IMR-90 (cell line): ENCODE results near the gene TRPM1. TPM values are rescaled to one million over a fixed set of nuclear protein-coding genes. Genes with fewer than 3 reads are reported as not detected.

Experiments
- ATAC-seq: fragments of 200-7000 bp; cut with Tn5 transposase; 2 replicates; pipeline ENCODE4 v1.9.1; 2020; ENCODE audit warnings: low read depth, mild to moderate bottlenecking, moderate library complexity
- BruUV-seq: library from RNA; stranded (reverse); fragments of 400-500 nt; replicated peaks from 2 replicates; lab custom pipeline; 2021; lab: Mats Ljungman, UMichigan
- CTCF ChIA-PET: fragments of 300-600 bp; formaldehyde crosslinking; extraction: SDS; loops from one replicate; lab custom pipeline; 2021; ENCODE audit warnings: antibody characterized with exemption; lab: Yijun Ruan, JAX
- POLR2A ChIA-PET: fragments of 300-600 bp; sonication (Branson Sonifier 250); formaldehyde crosslinking; loops from one replicate; lab custom pipeline; 2022; ENCODE audit warnings: antibody characterized with exemption; ENCODE audit not compliant: unreplicated experiment; lab: Charles Lee
- DNase-seq: peaks from one replicate; pipeline ENCODE4 v3.0.0; 2013
- H2AFZ ChIP-seq: replicated peaks from 2 replicates; pipeline ENCODE3; 2013; ENCODE audit warnings: low read length, mild to moderate bottlenecking; ENCODE audit not compliant: poor library complexity
- H2AK5ac ChIP-seq: 2 replicates; pipeline ENCODE4 v1.6.1; 2013; ENCODE audit warnings: low read depth, low read length, inconsistent platforms
- H2AK9ac ChIP-seq: replicated peaks from 2 replicates; pipeline ENCODE3; 2013; ENCODE audit warnings: mild to moderate bottlenecking, low read depth, low read length, moderate library complexity; ENCODE audit not compliant: poor library complexity
- H2BK120ac ChIP-seq: 2 replicates; pipeline ENCODE4 v1.6.1; 2013; ENCODE audit warnings: low read depth, low read length, inconsistent platforms
- H2BK15ac ChIP-seq: 3 replicates; pipeline ENCODE4 v1.6.1; 2013; ENCODE audit warnings: low read depth, low read length, inconsistent platforms
- H2BK20ac ChIP-seq: 2 replicates; pipeline ENCODE4 v1.6.1; 2013; ENCODE audit warnings: low read depth, mild to moderate bottlenecking, inconsistent platforms, low read length, moderate library complexity
- H2BK5ac ChIP-seq: 2 replicates; pipeline ENCODE4 v1.6.1; 2013; ENCODE audit warnings: mild to moderate bottlenecking, low read depth, low read length, inconsistent platforms; ENCODE audit not compliant: poor library complexity, severe bottlenecking
- H3K14ac ChIP-seq: replicated peaks from 2 replicates; pipeline ENCODE4 v1.6.1; 2013; ENCODE audit warnings: low read depth, low read length, inconsistent platforms
- H3K18ac ChIP-seq: 2 replicates; pipeline ENCODE4 v1.6.1; 2013; ENCODE audit warnings: low read depth, low read length, control low read depth
- H3K23ac ChIP-seq: 2 replicates; pipeline ENCODE4 v1.6.1; 2013; ENCODE audit warnings: low read depth, low read length, inconsistent platforms
- H3K27ac ChIP-seq: 2 replicates; pipeline ENCODE4 v1.5.1; 2013; ENCODE audit warnings: mild to moderate bottlenecking, control low read depth, low read length; ENCODE audit not compliant: insufficient read depth
- H3K27me3 ChIP-seq: 2 replicates; pipeline ENCODE4 v1.6.1; 2013; ENCODE audit warnings: low read length; ENCODE audit not compliant: control insufficient read depth, insufficient read depth
- H3K36me3 ChIP-seq: 2 replicates; pipeline ENCODE4 v1.6.1; 2013; ENCODE audit warnings: low read length, mixed read lengths; ENCODE audit not compliant: control insufficient read depth, insufficient read depth
- H3K4ac ChIP-seq: 2 replicates; pipeline ENCODE4 v1.6.1; 2013; ENCODE audit warnings: low read depth, low read length, inconsistent platforms
- H3K4me1 ChIP-seq: 2 replicates; pipeline ENCODE4 v1.6.1; 2013; ENCODE audit warnings: low read length, mixed read lengths; ENCODE audit not compliant: control insufficient read depth, insufficient read depth
- H3K4me2 ChIP-seq: 2 replicates; pipeline ENCODE4 v1.6.1; 2013; ENCODE audit warnings: low read depth, mild to moderate bottlenecking, control low read depth, low read length, moderate library complexity
- H3K4me3 ChIP-seq: 2 replicates; pipeline ENCODE4 v1.5.1; 2013; ENCODE audit warnings: low read depth, mild to moderate bottlenecking, control low read depth, low read length, moderate library complexity; ENCODE audit not compliant: insufficient read depth
- H3K56ac ChIP-seq: 2 replicates; pipeline ENCODE4 v1.6.1; 2013; ENCODE audit warnings: low read length, inconsistent platforms; ENCODE audit not compliant: insufficient read depth; ENCODE audit errors: extremely low read depth
- H3K79me1 ChIP-seq, 2 experiments: 2 replicates each; pipeline ENCODE4 v1.6.1; 2013; ENCODE audit warnings: low read length in 2 of 2, inconsistent platforms in 1 of 2, low read depth in 1 of 2
- H3K9ac ChIP-seq: 2 replicates; pipeline ENCODE4 v1.6.1; 2013; ENCODE audit warnings: low read depth, low read length, control low read depth
- H3K9me1 ChIP-seq: 2 replicates; pipeline ENCODE4 v1.6.1; 2013; ENCODE audit warnings: low read length, inconsistent platforms; ENCODE audit not compliant: insufficient read depth
- H3K9me3 ChIP-seq: 2 replicates; pipeline ENCODE4 v1.6.1; 2013; ENCODE audit warnings: low read length; ENCODE audit not compliant: control insufficient read depth, insufficient read depth
- H4K20me1 ChIP-seq: 2 replicates; pipeline ENCODE4 v1.6.1; 2013; ENCODE audit warnings: low read length, inconsistent platforms; ENCODE audit not compliant: insufficient read depth
- H4K5ac ChIP-seq: 2 replicates; pipeline ENCODE4 v1.6.1; 2013; ENCODE audit warnings: mild to moderate bottlenecking, low read depth, low read length, control low read depth
- H4K8ac ChIP-seq, 2 experiments: 2 replicates each; pipeline ENCODE4 v1.6.1; 2013; ENCODE audit warnings: low read depth in 2 of 2, low read length in 2 of 2, control low read depth in 1 of 2, inconsistent platforms in 1 of 2
- H4K91ac ChIP-seq: 2 replicates; pipeline ENCODE4 v1.6.1; 2013; ENCODE audit warnings: low read depth, low read length, inconsistent platforms; ENCODE audit not compliant: insufficient read depth
- CEBPB ChIP-seq: IDR thresholded peaks from 2 replicates; pipeline ENCODE4 v1.6.1; 2012; ENCODE audit warnings: low read depth, low read length, improper control_type of control experiment
- CHD1 ChIP-seq: IDR thresholded peaks from 2 replicates; pipeline ENCODE4 v1.6.1; 2012; ENCODE audit warnings: low read depth, low read length, improper control_type of control experiment
- CTCF ChIP-seq: conservative IDR thresholded peaks from 2 replicates; pipeline ENCODE4 v1.5.1; 2012; ENCODE audit warnings: mild to moderate bottlenecking, low read depth, low read length, improper control_type of control experiment
- ELK1 ChIP-seq: fragments of 150-350 bp; IDR thresholded peaks from 2 replicates; pipeline ENCODE4 v1.6.1; 2016; ENCODE audit warnings: low read depth, mild to moderate bottlenecking, low read length, moderate library complexity, borderline replicate concordance
- MAFK ChIP-seq: IDR thresholded peaks from 2 replicates; pipeline ENCODE4 v1.6.1; 2012; ENCODE audit warnings: low read depth, low read length, improper control_type of control experiment
- MXI1 ChIP-seq: IDR thresholded peaks from 2 replicates; pipeline ENCODE4 v1.6.1; 2012; ENCODE audit warnings: low read depth, mild to moderate bottlenecking, low read length, moderate library complexity, borderline replicate concordance
- NFE2L2 ChIP-seq: fragments of 150-350 bp; IDR thresholded peaks from 2 replicates; pipeline ENCODE4 v1.6.1; 2016; ENCODE audit warnings: low read depth, mild to moderate bottlenecking, low read length
- POLR2A ChIP-seq: IDR thresholded peaks from 2 replicates; pipeline ENCODE4 v1.6.1; 2012; ENCODE audit warnings: mild to moderate bottlenecking, low read depth, low read length
- RAD21 ChIP-seq: IDR thresholded peaks from 2 replicates; pipeline ENCODE4 v1.6.1; 2012; ENCODE audit warnings: low read length, improper control_type of control experiment
- RCOR1 ChIP-seq: IDR thresholded peaks from 2 replicates; pipeline ENCODE4 v1.6.1; 2012; ENCODE audit warnings: mild to moderate bottlenecking, low read length, improper control_type of control experiment; ENCODE audit not compliant: insufficient replicate concordance
- USF2 ChIP-seq: fragments of 150-350 bp; IDR thresholded peaks from 2 replicates; pipeline ENCODE4 v1.6.1; 2017; ENCODE audit warnings: mild to moderate bottlenecking, antibody characterized with exemption, low read length, low read depth
- WGBS, 2 experiments: methylation state at CpG; one replicate each; pipeline versions ENCODE4 v1.1.5 to v1.1.7; 2013; ENCODE audit warnings: missing lambda C conversion rate in 2 of 2; ENCODE audit not compliant: insufficient read length in 1 of 2; ENCODE audit errors: extremely low coverage in 2 of 2; 5-methylcytosine and 5-hydroxymethylcytosine counted together
- dilution Hi-C: fragments of 300-500 bp; cut with HindIII; formaldehyde crosslinking; loops from one replicate; pipeline ENCODE4 v1.14.3; 2018; ENCODE audit warnings: low sequenced_read_pairs; ENCODE audit not compliant: unreplicated experiment
- in situ Hi-C: fragments of 300-500 bp; cut with MboI; formaldehyde crosslinking; loops from 3 replicates; pipeline ENCODE4 v1.14.3; 2019; ENCODE audit warnings: low sequenced_read_pairs, inconsistent platforms, mixed read lengths
- intact Hi-C: fragments of 100-400 bp; cut with micrococcal nuclease; formaldehyde crosslinking; loops from 2 replicates; pipeline ENCODE4 v1.10.0; 2022
- polyA plus RNA-seq, 3 experiments: library from polyadenylated mRNA; depleted of rRNA; stranded (reverse); fragments of >200 nt; gene quantifications; 2 replicates each; pipeline ENCODE4 v1.2.3, GENCODE V29; 2012; ENCODE audit warnings: low replicate concordance in 1 of 3
- total RNA-seq: library from RNA; depleted of rRNA; stranded (reverse); fragments of >200 nt; gene quantifications from 2 replicates; pipeline ENCODE4 v1.2.3, GENCODE V29; 2012

TRPM1 gene
- total and polyA plus RNA-seq, 2 of the 4 experiments (the other 2 are of a cell fraction) = not detected

DNA sequence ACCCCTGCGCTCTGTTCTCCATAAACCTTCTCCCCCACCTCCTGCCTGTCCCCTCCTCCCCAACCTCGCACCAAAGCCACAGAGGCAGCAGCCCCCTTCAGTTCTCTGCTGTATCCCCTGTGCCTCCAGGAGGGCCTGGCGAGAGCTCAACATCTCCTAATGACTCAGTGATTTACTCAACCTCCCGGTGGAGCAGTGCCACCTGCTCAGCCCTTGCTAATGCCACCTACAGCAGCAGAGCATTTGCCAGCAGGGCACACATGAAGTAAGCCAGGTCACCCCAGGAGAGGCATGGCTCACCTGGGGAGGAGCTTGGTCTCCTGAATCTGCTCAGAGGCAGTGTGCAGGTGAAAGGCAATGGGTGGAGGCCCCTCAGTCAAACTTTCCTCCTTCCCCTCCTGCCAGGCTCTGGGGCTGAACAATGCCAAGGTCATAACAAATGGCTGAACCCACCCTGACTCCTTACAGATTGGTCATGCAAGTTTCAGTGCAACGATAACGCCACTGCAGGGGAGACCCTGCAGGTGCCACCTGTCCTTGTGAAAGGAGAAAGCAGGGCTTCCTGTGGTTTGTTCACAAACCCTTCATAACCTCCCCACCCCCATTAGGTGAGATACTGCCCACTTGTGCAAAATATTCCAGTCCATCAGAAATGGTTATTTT lies 19.8 kb downstream of the TRPM1 start:
- H3K4ac ChIP-seq = no peak overlapping the region
- H3K14ac ChIP-seq = no peak overlapping the region
- ATAC-seq (no peak), DNase-seq (no peak)
- no peak overlapping the region for H2BK5ac ChIP-seq
- peaks cover 5% of the 10 kb centered on the region for H3K27me3 ChIP-seq
- peaks cover 9% of the 10 kb centered on the region; the same call in 1 of the 2 replicates for H3K4me1 ChIP-seq
- no peak overlapping the region for H2AK9ac ChIP-seq
- no peak overlapping the region for H4K91ac ChIP-seq
- dilution Hi-C loops (no loop called here), intact Hi-C loops (no loop called here), in situ Hi-C loops (no loop called here)
- no peaks in the 10 kb centered on the region for H3K79me1 ChIP-seq
- H2AK5ac ChIP-seq = no peak overlapping the region
- H3K9me3 ChIP-seq = no peaks in the 10 kb centered on the region
- no peak overlapping the region for H4K5ac ChIP-seq
- ChIA-PET CTCF (no interaction called here), POLR2A (interaction anchor here (0.7 kb wide), 1 partner anchor 39 kb away, joined by 4 read pairs; no protein-coding TSS in a partner anchor)
- no peak overlapping the region for H2BK120ac ChIP-seq
- TF ChIP-seq RCOR1 = no peak
- TF ChIP-seq NFE2L2 = no peak
- TF ChIP-seq POLR2A = no peak
- no peak for TF ChIP-seq ELK1
- no peak for TF ChIP-seq RAD21
- no peak for TF ChIP-seq CHD1
- no peak for TF ChIP-seq MXI1
- TF ChIP-seq CTCF = no peak
- TF ChIP-seq MAFK = no peak
- TF ChIP-seq CEBPB = no peak
- no peak for TF ChIP-seq USF2
- no peak overlapping the region for H2BK20ac ChIP-seq
- H2AFZ ChIP-seq = no peak overlapping the region
- H3K23ac ChIP-seq = no peak overlapping the region
- no peak overlapping the region for H4K8ac ChIP-seq
- no peak overlapping the region for H3K27ac ChIP-seq
- no peak overlapping the region for H3K4me2 ChIP-seq
- H3K56ac ChIP-seq = no peak overlapping the region
- H2BK15ac ChIP-seq = no peak overlapping the region
- no peaks in the 10 kb centered on the region for H3K36me3 ChIP-seq
- H3K9ac ChIP-seq = no peak overlapping the region
- no peak overlapping the region for H3K4me3 ChIP-seq
- no peaks in the 10 kb centered on the region for H4K20me1 ChIP-seq
- no TSS peak for BruUV-seq
- H3K18ac ChIP-seq = no peak overlapping the region
- peaks cover 3% of the 10 kb centered on the region; the same call in 1 of the 2 replicates for H3K9me1 ChIP-seq
- no CpG with 5 or more reads among the region's 6 CpGs for WGBS, 2 experiments
